T-helper 1 cell treated with Interleukin-12 subunit alpha and Interleukin-12 subunit beta and Interleukin-4 antibody, amounts not matched to agents 30 μg/mL and 1 μg/mL, for 36 hours (primary cell): ENCODE data around the gene HMCN1.
A peak's percentile ranks its signal among the peaks of the same experiment; 100 is the strongest.

ENCODE experiments used
- H3K27ac Mint-ChIP-seq: one replicate; pipeline ENCODE4 v1.8.0; 2021; ENCODE audit warnings: mild to moderate bottlenecking, mixed read lengths
- H3K27me3 Mint-ChIP-seq: one replicate; pipeline ENCODE4 v1.8.0; 2021; ENCODE audit warnings: low read depth, mixed read lengths
- H3K36me3 Mint-ChIP-seq: one replicate; pipeline ENCODE4 v1.8.0; 2021; ENCODE audit warnings: low read depth, mixed read lengths
- H3K4me1 Mint-ChIP-seq: one replicate; pipeline ENCODE4 v1.8.0; 2021; ENCODE audit warnings: low read depth, mixed read lengths
- H3K4me3 Mint-ChIP-seq: one replicate; pipeline ENCODE4 v1.8.0; 2021; ENCODE audit warnings: mild to moderate bottlenecking, moderate library complexity, mixed read lengths
- H3K9me3 Mint-ChIP-seq: one replicate; pipeline ENCODE4 v1.8.0; 2021; ENCODE audit warnings: mixed read lengths

The HMCN1 gene

GRCh38 chr1:185733818-185734735, at the start of gene HMCN1:
HMCN1 (plus strand) TSS chr1:185734391; CDS start chr1:185734780, 389 bp downstream.
- Mint-ChIP-seq H3K27ac (no peak within 1 kb of the TSS), H3K4me3 (peak within 1 kb of the TSS; percentile 75), H3K36me3 (peaks cover 10% of the 10 kb centered on the region), H3K9me3 (peaks cover 18% of the 10 kb centered on the region), H3K4me1 (peaks cover 15% of the 10 kb centered on the region), H3K27me3 (peaks cover 60% of the 10 kb centered on the region)

DNA sequence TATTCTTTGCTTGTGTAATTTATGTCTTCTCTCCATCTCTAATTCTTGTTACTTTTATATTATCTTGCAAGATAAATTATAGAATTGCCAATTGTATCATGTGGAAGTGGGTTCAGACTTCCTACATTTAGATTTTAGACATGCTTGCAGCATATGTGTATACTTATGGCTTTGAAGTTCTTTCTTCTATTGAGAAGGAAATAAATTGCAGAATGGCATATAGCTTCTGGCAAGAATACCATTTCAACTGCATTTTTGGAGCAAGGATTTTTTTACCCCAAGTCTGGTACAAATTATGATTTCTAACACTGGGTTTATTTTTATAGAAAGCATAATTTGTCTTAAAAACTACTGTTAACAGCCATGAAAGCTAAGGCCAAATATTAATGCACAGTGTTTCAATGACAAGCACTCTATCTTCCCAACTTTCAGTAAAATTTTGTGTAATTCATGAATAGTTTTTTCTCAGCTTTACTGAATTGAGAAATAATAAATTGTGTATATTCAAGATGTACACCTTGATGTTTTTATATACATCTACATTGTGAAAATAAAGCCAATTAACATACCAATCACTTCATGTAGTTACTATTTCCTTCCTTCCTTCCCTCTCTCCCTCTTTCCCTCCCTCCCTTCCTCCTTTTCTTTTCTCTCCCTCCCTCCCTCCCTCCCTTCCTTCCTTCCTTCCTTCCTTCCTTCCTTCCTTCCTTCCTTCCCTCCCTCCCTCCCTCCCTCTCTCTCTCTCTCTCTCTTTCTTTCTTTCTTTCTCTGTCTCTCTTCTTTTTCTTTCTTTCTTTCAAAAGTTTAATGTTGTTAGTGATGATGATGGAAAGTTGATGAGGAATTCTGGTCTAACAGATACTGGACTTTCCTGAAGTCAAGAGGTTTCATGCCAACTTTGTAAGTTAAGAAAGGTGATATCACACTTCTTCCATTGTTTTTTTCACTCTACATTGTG, 47.1 kb upstream of the HMCN1 start:
- Mint-ChIP-seq H3K36me3 (peaks cover 4% of the 10 kb centered on the region), H3K27me3 (peaks cover 56% of the 10 kb centered on the region), H3K4me1 (peaks cover 2% of the 10 kb centered on the region)

DNA sequence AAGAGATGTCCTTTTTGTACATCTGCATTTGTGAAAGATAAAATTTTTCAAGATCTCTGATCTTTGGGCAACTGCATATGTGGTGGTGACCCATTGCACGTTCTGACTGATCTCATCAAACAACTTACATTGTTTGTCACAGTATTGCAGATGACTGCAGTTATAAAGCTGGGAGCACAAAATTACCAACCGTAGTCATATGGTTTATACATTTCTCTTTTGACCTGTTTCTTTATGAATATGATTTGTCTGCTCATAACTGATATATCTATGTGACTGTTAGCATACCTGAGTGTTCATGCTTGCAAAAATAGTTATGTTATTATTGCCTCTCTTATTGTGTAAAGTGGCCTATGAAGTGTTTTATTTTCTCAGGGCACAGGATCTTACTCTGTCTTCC, 43.7 kb upstream of the HMCN1 start:
- peaks cover 15% of the 10 kb centered on the region for H3K4me1 Mint-ChIP-seq
- peaks cover 14% of the 10 kb centered on the region for H3K9me3 Mint-ChIP-seq
- H3K27ac Mint-ChIP-seq = no peak overlapping the region
- H3K36me3 Mint-ChIP-seq = peaks cover 12% of the 10 kb centered on the region
- H3K4me3 Mint-ChIP-seq = no peak overlapping the region
- H3K27me3 Mint-ChIP-seq = peaks cover 47% of the 10 kb centered on the region

More for the DNA sequence above, 47.1 kb upstream of the HMCN1 start:
- Mint-ChIP-seq H3K27ac (no peak overlapping the region), H3K4me3 (no peak overlapping the region), H3K9me3 (peaks cover 4% of the 10 kb centered on the region)

DNA sequence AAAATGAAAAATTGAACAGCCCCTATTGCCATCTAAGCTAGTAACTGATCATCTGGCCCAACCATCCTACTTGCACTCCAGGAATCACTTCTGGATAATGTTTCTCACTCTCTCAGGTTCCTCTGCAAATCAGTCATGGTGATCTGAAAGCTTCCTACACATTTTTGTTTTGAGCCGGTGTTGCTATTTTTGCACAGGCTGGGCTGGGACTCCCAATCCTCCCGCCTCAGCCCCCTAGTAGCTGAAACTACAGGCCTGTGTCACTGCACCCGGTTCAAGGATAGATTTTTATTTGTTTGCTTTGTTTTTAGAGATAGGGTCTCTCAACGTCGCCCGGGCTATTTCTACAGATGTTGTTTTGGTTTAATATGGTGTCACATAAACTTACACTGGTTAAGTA, 40.5 kb upstream of the HMCN1 start:
- H3K27ac Mint-ChIP-seq = peak overlapping the region; percentile 64
- peaks cover 31% of the 10 kb centered on the region for H3K27me3 Mint-ChIP-seq
- H3K4me3 Mint-ChIP-seq = peak overlapping the region; percentile 60
- H3K9me3 Mint-ChIP-seq = peaks cover 14% of the 10 kb centered on the region
- peaks cover 12% of the 10 kb centered on the region for H3K36me3 Mint-ChIP-seq
- peaks cover 15% of the 10 kb centered on the region for H3K4me1 Mint-ChIP-seq

GRCh38 chr1:185694081-185694480, 40.1 kb upstream of the HMCN1 start:
- Mint-ChIP-seq H3K36me3 (peaks cover 12% of the 10 kb centered on the region), H3K4me1 (peaks cover 15% of the 10 kb centered on the region), H3K4me3 (peak overlapping the region; percentile 60), H3K27ac (peak overlapping the region; percentile 64), H3K27me3 (peaks cover 26% of the 10 kb centered on the region), H3K9me3 (peaks cover 14% of the 10 kb centered on the region)

DNA sequence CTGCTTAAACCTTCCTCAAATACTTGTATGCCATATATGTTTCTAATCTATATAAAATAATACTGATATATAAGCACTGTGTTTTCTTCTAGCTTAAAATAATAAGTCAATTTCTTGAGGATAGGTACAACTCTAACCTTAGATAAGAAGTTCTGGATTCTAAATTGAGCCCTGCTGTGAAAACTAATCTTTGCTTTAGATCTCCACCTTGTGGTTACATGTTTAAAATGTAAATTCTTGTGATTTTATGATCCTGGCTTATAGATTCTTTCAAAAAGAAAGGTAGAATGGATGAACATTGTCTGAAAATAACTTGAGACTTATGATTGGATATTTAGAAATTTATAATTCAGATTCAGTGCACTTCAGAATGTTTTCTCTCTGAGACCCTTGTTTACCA, 38.9 kb upstream of the HMCN1 start:
- no peak overlapping the region for H3K4me3 Mint-ChIP-seq
- H3K36me3 Mint-ChIP-seq = peaks cover 12% of the 10 kb centered on the region
- peaks cover 14% of the 10 kb centered on the region for H3K9me3 Mint-ChIP-seq
- H3K4me1 Mint-ChIP-seq = peaks cover 15% of the 10 kb centered on the region
- peaks cover 26% of the 10 kb centered on the region for H3K27me3 Mint-ChIP-seq
- no peak overlapping the region for H3K27ac Mint-ChIP-seq

DNA sequence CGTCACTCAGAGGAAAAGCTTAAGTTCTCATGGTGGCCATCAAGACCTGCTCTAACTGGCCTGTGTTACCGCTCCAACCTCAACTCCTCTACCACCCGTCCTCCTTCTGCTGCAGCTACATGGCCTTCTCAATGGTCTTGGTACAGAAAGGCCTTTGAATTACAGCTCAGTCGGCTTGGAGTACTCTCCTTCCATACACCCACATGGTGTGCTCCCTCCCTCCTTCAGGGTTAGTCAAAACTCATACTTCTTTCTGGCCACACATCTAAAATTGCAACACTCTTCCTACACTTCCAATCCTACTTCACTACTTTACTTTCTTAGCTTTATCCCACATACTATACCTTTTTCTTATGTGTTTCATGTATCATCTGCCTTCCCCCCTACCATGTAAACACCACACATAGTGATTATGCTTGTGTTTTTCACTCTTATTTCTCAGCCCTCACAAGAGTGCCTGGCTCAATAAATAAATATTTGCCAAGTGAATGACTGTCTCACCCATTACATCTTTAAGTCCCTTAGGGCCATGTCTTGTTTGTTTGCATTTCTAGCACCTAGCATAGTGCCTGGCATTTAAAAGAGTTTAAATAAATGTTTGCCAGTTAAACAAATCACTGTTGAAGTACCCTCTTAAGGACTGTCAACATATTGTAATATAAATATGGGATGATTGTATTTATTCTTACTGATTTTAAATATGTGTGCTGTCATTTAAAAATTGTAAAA, 37.6 kb upstream of the HMCN1 start:
- no peak overlapping the region for H3K4me3 Mint-ChIP-seq
- H3K9me3 Mint-ChIP-seq = peaks cover 14% of the 10 kb centered on the region
- peaks cover 12% of the 10 kb centered on the region for H3K36me3 Mint-ChIP-seq
- peaks cover 18% of the 10 kb centered on the region for H3K4me1 Mint-ChIP-seq
- H3K27me3 Mint-ChIP-seq = peaks cover 26% of the 10 kb centered on the region
- H3K27ac Mint-ChIP-seq = no peak overlapping the region

- Mint-ChIP-seq H3K4me3 (no peak overlapping the region), H3K9me3 (no peaks in the 10 kb centered on the region), H3K27me3 (peaks cover 30% of the 10 kb centered on the region), H3K4me1 (peaks cover 9% of the 10 kb centered on the region), H3K36me3 (no peaks in the 10 kb centered on the region), H3K27ac (no peak overlapping the region)
Measured at GRCh38 chr1:185699874-185700273, 34.3 kb upstream of the HMCN1 start.

DNA sequence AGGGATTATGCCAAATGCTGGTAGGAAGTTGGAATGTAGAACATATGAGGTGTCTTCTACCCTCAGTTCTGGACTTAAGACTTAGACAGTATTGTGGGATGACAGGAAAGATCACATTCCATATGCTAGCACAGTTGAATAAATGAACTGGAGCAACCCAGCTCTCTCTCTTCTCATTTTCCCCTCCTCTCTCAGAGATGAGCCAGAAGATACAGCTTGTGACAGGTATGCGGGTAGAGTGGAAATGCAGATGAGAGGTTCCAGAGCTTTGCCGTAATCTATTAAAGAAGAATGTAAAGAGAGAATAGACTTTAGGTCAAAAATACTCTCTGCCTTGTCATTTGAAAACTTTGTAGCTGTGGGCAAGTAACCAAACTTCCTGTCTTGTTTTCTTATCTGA, 32.5 kb upstream of the HMCN1 start:
- Mint-ChIP-seq H3K27me3 (peaks cover 30% of the 10 kb centered on the region), H3K4me3 (no peak overlapping the region), H3K27ac (no peak overlapping the region), H3K4me1 (peaks cover 6% of the 10 kb centered on the region), H3K36me3 (no peaks in the 10 kb centered on the region), H3K9me3 (no peaks in the 10 kb centered on the region)

- Mint-ChIP-seq H3K4me1 (peaks cover 6% of the 10 kb centered on the region), H3K27ac (no peak overlapping the region), H3K9me3 (peaks cover 4% of the 10 kb centered on the region), H3K36me3 (no peaks in the 10 kb centered on the region), H3K27me3 (peaks cover 28% of the 10 kb centered on the region), H3K4me3 (no peak overlapping the region)
Measured at GRCh38 chr1:185704181-185704580, 30.0 kb upstream of the HMCN1 start.

DNA sequence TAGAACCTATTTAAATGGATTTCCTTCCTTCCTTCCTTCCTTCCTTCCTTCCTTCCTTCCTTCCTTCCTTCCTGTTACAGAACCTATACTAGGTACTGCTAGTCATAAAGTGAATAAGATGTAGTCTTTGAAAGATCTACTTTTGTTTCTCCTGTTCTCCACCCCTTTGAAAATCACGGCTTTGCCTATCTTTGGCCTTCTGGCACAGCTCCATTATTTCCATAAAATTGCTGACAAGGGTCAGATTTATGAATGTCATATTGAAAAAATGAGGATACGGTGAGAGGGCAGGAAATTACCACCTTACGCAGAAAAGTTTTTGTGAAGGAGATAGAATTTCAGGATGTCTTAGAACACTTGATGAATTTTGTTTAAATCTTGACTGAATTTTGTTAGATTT, 18.1 kb upstream of the HMCN1 start:
- no peaks in the 10 kb centered on the region for H3K4me1 Mint-ChIP-seq
- H3K36me3 Mint-ChIP-seq = no peaks in the 10 kb centered on the region
- H3K27ac Mint-ChIP-seq = no peak overlapping the region
- H3K9me3 Mint-ChIP-seq = peaks cover 7% of the 10 kb centered on the region
- peaks cover 33% of the 10 kb centered on the region for H3K27me3 Mint-ChIP-seq
- no peak overlapping the region for H3K4me3 Mint-ChIP-seq

DNA sequence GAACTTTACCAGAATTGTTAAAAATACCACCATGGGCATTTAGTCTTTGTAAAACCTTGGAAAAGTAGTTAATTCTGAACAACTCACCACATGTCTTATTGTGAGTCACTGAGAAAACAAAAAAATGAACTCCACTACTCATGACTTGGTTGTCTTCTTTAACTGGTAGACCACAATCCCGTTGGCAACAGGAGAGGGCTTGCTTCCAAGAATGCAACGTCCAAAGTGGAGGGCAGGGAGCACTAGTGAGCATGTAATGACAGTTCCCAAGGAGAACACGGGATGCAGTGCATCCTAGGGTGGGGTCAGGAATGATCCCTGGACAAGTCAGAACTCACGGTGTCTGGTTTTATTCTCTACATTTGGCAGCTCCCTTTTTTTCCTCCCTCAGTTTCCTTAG, 15.2 kb upstream of the HMCN1 start:
- Mint-ChIP-seq H3K36me3 (no peaks in the 10 kb centered on the region), H3K27ac (no peak overlapping the region), H3K9me3 (peaks cover 5% of the 10 kb centered on the region), H3K4me1 (no peaks in the 10 kb centered on the region), H3K4me3 (no peak overlapping the region), H3K27me3 (peaks cover 31% of the 10 kb centered on the region)

- no peaks in the 10 kb centered on the region for H3K9me3 Mint-ChIP-seq
- no peak overlapping the region for H3K27ac Mint-ChIP-seq
- peaks cover 21% of the 10 kb centered on the region for H3K27me3 Mint-ChIP-seq
- H3K4me3 Mint-ChIP-seq = no peak overlapping the region
- no peaks in the 10 kb centered on the region for H3K36me3 Mint-ChIP-seq
- H3K4me1 Mint-ChIP-seq = no peaks in the 10 kb centered on the region
Measured at GRCh38 chr1:185720633-185721272, 13.4 kb upstream of the HMCN1 start.

DNA sequence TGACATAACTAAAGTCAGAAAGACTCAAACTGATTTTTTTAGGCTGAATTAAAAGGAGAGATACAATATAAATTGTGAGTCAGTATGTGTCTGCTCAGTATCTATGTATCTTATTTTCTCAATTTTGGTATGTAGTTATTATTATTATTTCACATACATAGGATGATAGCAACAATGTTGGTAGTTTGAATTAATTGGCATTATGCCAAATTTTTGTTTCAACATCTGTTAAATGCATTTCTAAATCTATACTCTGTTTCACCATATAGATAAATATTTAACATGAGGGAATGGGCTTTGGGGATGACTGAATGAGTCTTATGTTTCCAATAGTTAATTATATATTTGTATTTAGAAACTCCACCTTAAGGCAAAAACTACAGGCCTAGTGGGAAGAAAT, 12.6 kb upstream of the HMCN1 start:
- peaks cover 21% of the 10 kb centered on the region for H3K27me3 Mint-ChIP-seq
- no peaks in the 10 kb centered on the region for H3K9me3 Mint-ChIP-seq
- H3K4me3 Mint-ChIP-seq = no peak overlapping the region
- H3K4me1 Mint-ChIP-seq = no peaks in the 10 kb centered on the region
- H3K27ac Mint-ChIP-seq = no peak overlapping the region
- no peaks in the 10 kb centered on the region for H3K36me3 Mint-ChIP-seq
